Rectal smooth muscle tissue (tissue), 1 donor: Measurements from ENCODE around the gene EFCAB10.

Source experiments
- H3K27ac ChIP-seq: one replicate; pipeline ENCODE4 v1.7.0; 2013; ENCODE audit warnings: low read depth, low read length, inconsistent platforms
- H3K27me3 ChIP-seq: one replicate; pipeline ENCODE4 v1.7.0; 2013; ENCODE audit warnings: low read length; ENCODE audit not compliant: control insufficient read depth, insufficient read depth
- H3K36me3 ChIP-seq: one replicate; pipeline ENCODE4 v1.7.0; 2013; ENCODE audit warnings: low read length; ENCODE audit not compliant: control insufficient read depth, insufficient read depth
- H3K4me1 ChIP-seq: one replicate; pipeline ENCODE4 v1.7.0; 2013; ENCODE audit warnings: low read length; ENCODE audit not compliant: control insufficient read depth, insufficient read depth
- H3K4me3 ChIP-seq: one replicate; pipeline ENCODE4 v1.7.0; 2013; ENCODE audit warnings: low read length
- H3K9ac ChIP-seq: one replicate; pipeline ENCODE4 v1.7.0; 2013; ENCODE audit warnings: low read length

The EFCAB10 gene

GRCh38 chr7:105589356-105590077, 8.2 kb upstream of the EFCAB10 start:
- Histone ChIP-seq H3K36me3 (no peaks in the 10 kb centered on the region), H3K9ac (no peak overlapping the region), H3K4me1 (no peaks in the 10 kb centered on the region), H3K4me3 (no peak overlapping the region), H3K27me3 (no peaks in the 10 kb centered on the region), H3K27ac (no peak overlapping the region)

GRCh38 chr7:105587909-105588635, 6.8 kb upstream of the EFCAB10 start:
- no peaks in the 10 kb centered on the region for H3K36me3 ChIP-seq
- H3K4me3 ChIP-seq = no peak overlapping the region
- no peaks in the 10 kb centered on the region for H3K27me3 ChIP-seq
- no peak overlapping the region for H3K27ac ChIP-seq
- no peaks in the 10 kb centered on the region for H3K4me1 ChIP-seq
- H3K9ac ChIP-seq = no peak overlapping the region

GRCh38 chr7:105585850-105586500, 4.7 kb upstream of the EFCAB10 start:
- Histone ChIP-seq H3K27ac (no peak overlapping the region), H3K4me1 (peaks cover 3% of the 10 kb centered on the region), H3K9ac (no peak overlapping the region), H3K36me3 (no peaks in the 10 kb centered on the region), H3K27me3 (no peaks in the 10 kb centered on the region), H3K4me3 (no peak overlapping the region)

- Histone ChIP-seq H3K27me3 (no peaks in the 10 kb centered on the region), H3K27ac (no peak overlapping the region), H3K4me3 (no peak overlapping the region), H3K4me1 (peaks cover 3% of the 10 kb centered on the region), H3K9ac (no peak overlapping the region), H3K36me3 (no peaks in the 10 kb centered on the region)
Observed at GRCh38 chr7:105584165-105584564, 2.9 kb upstream of the EFCAB10 start.

GRCh38 chr7:105583061-105583460, 1.8 kb upstream of the EFCAB10 start:
- H3K36me3 ChIP-seq = no peaks in the 10 kb centered on the region
- peaks cover 3% of the 10 kb centered on the region for H3K4me1 ChIP-seq
- no peak overlapping the region for H3K9ac ChIP-seq
- no peaks in the 10 kb centered on the region for H3K27me3 ChIP-seq
- no peak overlapping the region for H3K4me3 ChIP-seq
- H3K27ac ChIP-seq = no peak overlapping the region

GRCh38 chr7:105580022-105580740, 1.1 kb downstream of the EFCAB10 start:
- no peak overlapping the region for H3K27ac ChIP-seq

GRCh38 chr7:105578496-105578895, 2.8 kb downstream of the EFCAB10 start:
- Histone ChIP-seq H3K27me3 (no peaks in the 10 kb centered on the region), H3K4me3 (no peak overlapping the region), H3K27ac (no peak overlapping the region), H3K36me3 (no peaks in the 10 kb centered on the region), H3K4me1 (peaks cover 3% of the 10 kb centered on the region), H3K9ac (no peak overlapping the region)

More at GRCh38 chr7:105580022-105580740, 1.1 kb downstream of the EFCAB10 start:
- H3K27me3 ChIP-seq = no peaks in the 10 kb centered on the region
- H3K4me3 ChIP-seq = no peak overlapping the region
- no peak overlapping the region for H3K9ac ChIP-seq
- H3K4me1 ChIP-seq = peaks cover 3% of the 10 kb centered on the region
- H3K36me3 ChIP-seq = no peaks in the 10 kb centered on the region

GRCh38 chr7:105577251-105577650, 4.0 kb downstream of the EFCAB10 start:
- H3K27me3 ChIP-seq = no peaks in the 10 kb centered on the region
- no peak overlapping the region for H3K4me3 ChIP-seq
- H3K27ac ChIP-seq = no peak overlapping the region
- peaks cover 3% of the 10 kb centered on the region for H3K4me1 ChIP-seq
- no peak overlapping the region for H3K9ac ChIP-seq
- H3K36me3 ChIP-seq = no peaks in the 10 kb centered on the region

GRCh38 chr7:105571891-105572290, 9.4 kb downstream of the EFCAB10 start:
- H3K27ac ChIP-seq = no peak overlapping the region
- no peaks in the 10 kb centered on the region for H3K27me3 ChIP-seq
- H3K36me3 ChIP-seq = peaks cover 5% of the 10 kb centered on the region
- H3K9ac ChIP-seq = no peak overlapping the region
- H3K4me1 ChIP-seq = no peaks in the 10 kb centered on the region
- H3K4me3 ChIP-seq = no peak overlapping the region

- no peaks in the 10 kb centered on the region for H3K4me1 ChIP-seq
- H3K4me3 ChIP-seq = no peak overlapping the region
- no peaks in the 10 kb centered on the region for H3K27me3 ChIP-seq
- H3K36me3 ChIP-seq = peaks cover 12% of the 10 kb centered on the region
- H3K9ac ChIP-seq = no peak overlapping the region
- no peak overlapping the region for H3K27ac ChIP-seq
Observed at GRCh38 chr7:105567821-105568220, 13.5 kb downstream of the EFCAB10 start.

- H3K36me3 ChIP-seq = peaks cover 15% of the 10 kb centered on the region
- no peaks in the 10 kb centered on the region for H3K27me3 ChIP-seq
- H3K4me3 ChIP-seq = no peak overlapping the region
- H3K27ac ChIP-seq = no peak overlapping the region
- no peaks in the 10 kb centered on the region for H3K4me1 ChIP-seq
- no peak overlapping the region for H3K9ac ChIP-seq
Observed at GRCh38 chr7:105567024-105567423, 14.3 kb downstream of the EFCAB10 start.

GRCh38 chr7:105565190-105565589, 16.1 kb downstream of the EFCAB10 start:
- H3K27me3 ChIP-seq = no peaks in the 10 kb centered on the region
- peaks cover 15% of the 10 kb centered on the region for H3K36me3 ChIP-seq
- no peaks in the 10 kb centered on the region for H3K4me1 ChIP-seq
- no peak overlapping the region for H3K4me3 ChIP-seq
- H3K9ac ChIP-seq = no peak overlapping the region
- H3K27ac ChIP-seq = no peak overlapping the region
